Fibroblast of skin of back (primary cell): ENCODE results near the gene FOXL2.

Experiments used
- DNase-seq: peaks from one replicate; pipeline ENCODE4 v3.0.0-alpha.2; 2013

Gene FOXL2

GRCh38 chr3:138945709-138946662 lies 951 bp downstream of the FOXL2 start:
- DNase-seq, result peak; percentile 40

GRCh38 chr3:138944929-138945708 lies 1.8 kb downstream of the FOXL2 start:
- DNase-seq, result peak; percentile 31

GRCh38 chr3:138944654-138944928 lies 2.3 kb downstream of the FOXL2 start:
- no peak for DNase-seq

GRCh38 chr3:138943724-138944653 lies 2.9 kb downstream of the FOXL2 start:
- DNase-seq, result no peak

- DNase-seq, result no peak
These were observed 3.9 kb downstream of the FOXL2 start for GRCh38 chr3:138942861-138943623.

- no peak for DNase-seq
These were observed 4.7 kb downstream of the FOXL2 start for GRCh38 chr3:138942271-138942670.

- peak; percentile 29 for DNase-seq
These were observed 5.6 kb downstream of the FOXL2 start for GRCh38 chr3:138941259-138941885.

- DNase-seq, result no peak
These were observed 6.5 kb downstream of the FOXL2 start for GRCh38 chr3:138940446-138940845.

GRCh38 chr3:138939561-138940241 lies 7.2 kb downstream of the FOXL2 start:
- no peak for DNase-seq

GRCh38 chr3:138938877-138939560 lies 7.9 kb downstream of the FOXL2 start:
- DNase-seq, result no peak

- no peak for DNase-seq
These were observed 8.7 kb downstream of the FOXL2 start for GRCh38 chr3:138938056-138938876.

- DNase-seq, result no peak
These were observed 9.3 kb downstream of the FOXL2 start for GRCh38 chr3:138937690-138938055.

- DNase-seq, result no peak
These were observed 9.9 kb downstream of the FOXL2 start for GRCh38 chr3:138936741-138937689.

GRCh38 chr3:138935863-138936740 lies 10.8 kb downstream of the FOXL2 start:
- peak; percentile 53 for DNase-seq

- no peak for DNase-seq
These were observed 11.5 kb downstream of the FOXL2 start for GRCh38 chr3:138935505-138935862.

GRCh38 chr3:138933981-138934691 lies 12.8 kb downstream of the FOXL2 start:
- DNase-seq, result no peak
